GM12874 (cell line): ENCODE measurements around the gene SAYSD1.

Experiments
- TF ChIP-seq, protein P1 (sequence below): IDR thresholded peaks from 2 replicates; pipeline ENCODE4 v1.5.1; 2011; ENCODE audit warnings: low read depth, mild to moderate bottlenecking, control low read depth, low read length, moderate library complexity; ENCODE audit not compliant: insufficient read depth

Gene SAYSD1

DNA sequence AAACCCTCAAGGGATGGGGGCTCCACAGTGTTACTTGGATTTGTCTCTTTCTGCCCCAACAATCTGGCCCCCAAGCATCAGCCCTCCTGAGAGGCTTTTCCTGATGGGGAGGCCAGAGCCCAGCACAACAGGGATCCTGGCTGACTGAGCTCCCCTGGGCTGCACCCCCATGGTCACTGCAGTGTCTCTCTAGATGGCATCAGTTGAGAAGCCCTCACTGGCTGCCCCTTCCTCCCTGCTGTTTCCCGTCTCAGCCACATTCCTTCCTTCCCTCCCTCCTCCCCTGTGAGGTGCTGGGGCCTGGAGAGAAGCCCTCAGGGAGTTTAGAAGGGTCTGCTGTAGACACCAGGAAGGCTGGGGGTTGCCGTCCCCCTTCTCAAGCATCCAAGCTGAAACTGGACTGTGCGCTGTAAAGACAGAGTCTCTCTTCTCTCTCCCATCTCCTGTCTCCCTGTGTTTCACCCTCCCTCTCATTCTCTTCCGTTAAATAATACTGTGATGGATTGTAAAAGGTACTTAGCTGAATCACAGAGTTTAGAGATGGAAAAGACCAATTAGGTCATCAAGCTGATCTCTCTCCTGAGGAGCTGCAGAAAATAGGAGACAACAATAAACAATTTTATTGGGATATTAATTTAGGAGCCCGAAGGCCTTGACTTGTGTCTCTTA is 29.7 kb downstream of the SAYSD1 start:
- TF ChIP-seq, protein P1, sequence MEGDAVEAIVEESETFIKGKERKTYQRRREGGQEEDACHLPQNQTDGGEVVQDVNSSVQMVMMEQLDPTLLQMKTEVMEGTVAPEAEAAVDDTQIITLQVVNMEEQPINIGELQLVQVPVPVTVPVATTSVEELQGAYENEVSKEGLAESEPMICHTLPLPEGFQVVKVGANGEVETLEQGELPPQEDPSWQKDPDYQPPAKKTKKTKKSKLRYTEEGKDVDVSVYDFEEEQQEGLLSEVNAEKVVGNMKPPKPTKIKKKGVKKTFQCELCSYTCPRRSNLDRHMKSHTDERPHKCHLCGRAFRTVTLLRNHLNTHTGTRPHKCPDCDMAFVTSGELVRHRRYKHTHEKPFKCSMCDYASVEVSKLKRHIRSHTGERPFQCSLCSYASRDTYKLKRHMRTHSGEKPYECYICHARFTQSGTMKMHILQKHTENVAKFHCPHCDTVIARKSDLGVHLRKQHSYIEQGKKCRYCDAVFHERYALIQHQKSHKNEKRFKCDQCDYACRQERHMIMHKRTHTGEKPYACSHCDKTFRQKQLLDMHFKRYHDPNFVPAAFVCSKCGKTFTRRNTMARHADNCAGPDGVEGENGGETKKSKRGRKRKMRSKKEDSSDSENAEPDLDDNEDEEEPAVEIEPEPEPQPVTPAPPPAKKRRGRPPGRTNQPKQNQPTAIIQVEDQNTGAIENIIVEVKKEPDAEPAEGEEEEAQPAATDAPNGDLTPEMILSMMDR: no peak

DNA sequence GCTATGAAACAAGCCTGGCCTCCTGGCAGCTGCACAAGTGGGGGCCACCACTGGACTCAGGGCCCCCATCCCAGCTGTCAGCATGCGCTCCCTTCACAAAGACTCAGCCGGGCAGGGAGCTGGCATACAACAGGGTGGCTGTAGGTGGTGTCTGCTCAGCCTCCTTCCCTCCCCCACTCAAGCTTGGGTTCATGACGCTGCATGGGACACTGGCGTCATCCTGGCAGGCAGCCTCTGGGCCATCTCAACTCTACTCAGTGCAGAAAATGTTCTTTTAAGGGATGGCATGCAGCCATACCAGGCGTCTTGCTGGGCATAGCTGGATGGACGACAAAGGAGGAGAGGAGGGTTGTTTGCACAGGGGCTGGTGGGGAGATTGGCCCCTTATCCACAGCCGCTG is 30.5 kb downstream of the SAYSD1 start:
- TF ChIP-seq, protein P1: no peak

DNA sequence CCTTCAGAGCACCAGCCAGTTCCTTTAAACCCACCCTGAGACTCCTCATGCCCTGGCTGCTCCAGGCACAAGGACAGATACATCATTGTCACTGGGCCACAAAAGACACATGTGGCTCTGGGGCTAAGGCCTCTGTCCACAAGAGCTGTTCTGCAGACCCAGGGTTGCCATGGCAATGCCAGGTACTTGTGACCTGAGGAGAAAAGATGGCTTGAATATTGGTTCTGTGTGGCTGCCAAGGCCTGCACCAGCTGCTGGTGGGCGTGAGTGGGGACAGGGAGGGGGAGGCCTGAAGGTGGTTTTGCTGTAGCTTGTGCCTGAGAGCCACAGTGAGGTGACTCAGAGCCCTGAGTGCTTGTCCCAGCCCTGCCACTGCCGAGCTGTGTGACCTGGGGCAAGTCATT is 31.8 kb downstream of the SAYSD1 start:
- TF ChIP-seq, protein P1: no peak

DNA sequence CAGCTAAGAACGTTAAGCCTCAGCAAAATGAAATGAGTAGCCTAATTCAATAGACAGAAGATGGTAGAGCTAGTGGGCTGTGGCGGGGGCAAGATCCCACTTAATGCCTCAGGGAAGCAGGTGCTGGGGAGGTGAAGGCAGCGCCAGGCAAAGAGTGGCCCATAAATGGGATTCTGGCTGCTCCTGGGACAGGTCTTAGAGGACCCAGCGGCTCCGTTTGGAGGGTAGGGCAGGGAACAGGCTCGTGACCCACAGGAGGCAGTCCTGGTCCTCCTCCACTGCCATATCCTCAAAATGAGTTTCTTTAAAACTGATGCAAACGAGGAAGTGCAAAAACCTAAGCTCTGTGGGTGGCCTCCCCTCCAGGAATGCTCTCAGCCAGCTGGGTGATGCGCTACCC is 32.7 kb downstream of the SAYSD1 start:
- TF ChIP-seq, protein P1: no peak

DNA sequence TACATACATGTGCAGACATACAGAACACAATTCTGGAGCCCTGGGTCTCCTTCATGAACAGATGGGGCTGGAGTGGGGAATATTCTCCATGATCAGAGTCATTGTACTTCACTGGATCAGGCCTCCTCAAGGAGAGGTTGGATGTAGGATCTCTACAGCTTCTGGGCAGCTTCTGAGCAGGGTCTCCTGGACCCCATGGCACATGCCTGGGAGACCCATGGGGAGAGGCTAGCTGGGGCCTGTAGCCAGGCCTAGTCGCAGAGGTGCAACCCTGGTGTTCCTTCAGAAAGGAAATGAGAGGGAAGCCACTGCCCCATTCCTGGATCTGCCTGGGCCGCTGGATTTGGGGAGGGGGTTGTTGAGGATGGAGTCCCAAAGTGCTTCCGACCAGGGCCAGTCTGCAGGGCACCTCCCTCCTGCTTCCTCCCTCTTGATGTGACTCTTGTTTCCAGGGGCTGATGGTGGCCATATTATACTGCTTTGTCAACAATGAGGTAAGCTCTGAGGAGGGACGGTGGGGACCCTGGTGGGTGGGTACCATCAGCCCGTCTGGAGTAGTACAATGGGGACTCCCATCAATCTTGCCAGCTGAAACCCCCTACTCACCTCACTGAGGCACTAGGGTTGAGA is 34.6 kb downstream of the SAYSD1 start:
- TF ChIP-seq, protein P1: no peak

DNA sequence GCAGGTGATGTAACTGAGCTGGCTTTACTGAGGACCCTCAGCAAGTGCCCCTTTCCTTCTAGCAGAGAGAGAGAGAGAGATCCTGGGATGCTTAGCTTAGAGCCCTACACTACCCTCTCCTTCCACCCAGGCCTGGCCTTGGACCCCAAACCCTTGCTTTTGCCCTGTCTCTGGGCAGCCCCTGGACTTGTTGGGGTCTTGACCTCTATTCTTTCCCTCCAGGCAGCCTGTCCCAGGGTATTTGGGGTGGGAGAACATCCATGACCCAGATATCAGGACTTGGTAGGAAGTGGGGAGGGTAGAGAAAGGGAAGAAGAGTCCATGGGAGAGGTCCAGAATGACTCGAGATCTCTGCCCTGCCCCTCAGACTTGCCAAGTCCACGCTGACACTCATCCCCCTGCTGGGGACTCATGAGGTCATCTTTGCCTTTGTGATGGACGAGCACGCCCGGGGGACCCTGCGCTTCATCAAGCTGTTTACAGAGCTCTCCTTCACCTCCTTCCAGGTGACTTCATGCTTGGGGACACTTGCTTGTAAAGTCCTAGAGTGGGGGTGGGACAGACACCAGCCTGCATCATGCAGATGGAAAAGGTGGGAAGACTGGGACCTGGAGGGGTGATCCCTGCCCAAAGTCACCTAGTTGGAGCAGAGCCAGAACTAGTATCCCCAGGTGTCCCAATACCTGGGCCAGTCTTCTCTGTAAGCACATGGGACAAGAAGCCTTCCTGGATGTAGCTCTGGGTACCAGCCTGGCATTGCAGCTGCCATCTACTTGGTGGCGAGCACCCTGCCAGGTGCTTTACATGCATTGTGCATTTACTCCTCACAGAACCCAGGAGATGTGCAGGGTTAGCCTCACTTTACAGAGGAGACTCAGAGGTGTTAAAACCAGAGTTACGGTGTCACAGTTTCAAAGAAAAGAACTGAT is 35.5 kb downstream of the SAYSD1 start:
- TF ChIP-seq, protein P1: no peak

DNA sequence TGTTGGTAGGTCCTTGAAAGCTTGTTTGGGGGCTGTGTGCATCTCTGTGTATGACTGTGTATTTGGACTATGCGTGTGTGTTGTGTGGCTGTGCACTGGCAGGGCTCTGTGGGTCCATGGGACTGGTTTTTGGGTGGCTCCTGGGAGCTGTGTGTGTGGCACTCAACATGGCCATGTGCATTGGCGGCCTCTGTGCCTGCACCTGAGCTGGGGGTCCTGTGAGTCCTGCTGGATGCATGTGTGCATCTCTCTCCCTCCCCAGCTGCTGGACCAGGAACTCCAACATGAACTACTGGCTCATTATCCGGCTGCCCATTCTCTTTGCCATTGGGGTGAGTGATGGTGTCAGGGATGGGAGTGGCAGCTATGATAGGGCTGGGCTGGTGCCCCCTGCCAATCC is 36.3 kb downstream of the SAYSD1 start:
- TF ChIP-seq, protein P1: no peak
